Adipose tissue (tissue), 3 donors: ENCODE measurements around the gene CDC42BPG. TPM values are rescaled to one million over a fixed set of nuclear protein-coding genes. Genes with fewer than 3 reads are reported as not detected.

ENCODE experiments used
- H3K27ac ChIP-seq: one replicate; pipeline ENCODE4 v1.5.1; 2013; ENCODE audit warnings: low read depth, low read length
- WGBS, 3 donors: extraction: QIAGEN DNeasy Blood & Tissue Kit; methylation state at CpG; one replicate each; pipeline ENCODE4 v1.1.7; 2013; 5-methylcytosine and 5-hydroxymethylcytosine counted together
- polyA plus RNA-seq, 3 donors: library from polyadenylated mRNA; stranded (reverse); fragments of 200-250 nt; gene quantifications; one replicate each; pipeline ENCODE4 v1.2.3, GENCODE V29; 2013
- donor health status: healthy with polysubstance abuse.
- donor health status: Bipolar disorder and iron deficiency.
- donor health status: healthy.

CDC42BPG gene
- 1 to 10 TPM in 2 of 3 donors, under 1 TPM in 1; 0.90 to 9.7 (median 1.4) TPM for polyA plus RNA-seq

GRCh38 chr11:64844330-64845128, at the start of gene CDC42BPG:
Gene CDC42BPG, minus strand, starts transcription at chr11:64844653. Its CDS starts 84 bp downstream, at chr11:64844569.
- WGBS, 3 donors, result 1 to 2% (median 2%) methylated on average over 54 to 96 of the region's 96 CpGs
- no peak within 1 kb of the TSS for H3K27ac ChIP-seq

- 39 to 70% (median 65%) methylated on average over 23 to 25 of the region's 25 CpGs for WGBS, 3 donors
- H3K27ac ChIP-seq, result no peak overlapping the region
Observed at GRCh38 chr11:64893194-64894069, 49.0 kb upstream of the CDC42BPG start.

- WGBS, 3 donors, result 31 to 87% (median 73%) methylated on average over 10 of the region's 10 CpGs
- no peak overlapping the region for H3K27ac ChIP-seq
Observed at GRCh38 chr11:64892838-64893193, 48.4 kb upstream of the CDC42BPG start.

DNA sequence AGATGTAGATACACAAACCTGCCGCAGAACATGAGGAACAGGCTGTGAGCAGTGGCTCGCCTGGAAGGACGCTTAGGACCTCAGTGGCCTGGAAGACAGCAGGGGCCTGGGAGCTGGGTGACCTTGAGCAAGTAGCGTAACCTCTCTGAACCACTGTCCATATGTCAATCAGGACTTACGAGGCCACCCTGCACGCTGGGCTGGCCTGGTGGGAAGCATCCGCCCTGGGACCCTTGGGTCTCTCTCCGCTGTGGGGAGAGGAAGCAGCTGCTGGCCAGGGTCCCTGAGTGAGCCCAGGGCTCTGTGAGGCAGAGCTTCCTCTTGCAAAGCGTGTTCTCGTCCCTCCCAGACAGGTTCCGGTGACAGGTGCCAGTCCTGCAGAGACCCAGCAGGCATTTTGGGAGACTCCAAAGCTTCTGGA, 48.0 kb upstream of the CDC42BPG start:
- 33 to 65% (median 42%) methylated on average over 11 of the region's 11 CpGs for WGBS, 3 donors
- H3K27ac ChIP-seq, result no peak overlapping the region

DNA sequence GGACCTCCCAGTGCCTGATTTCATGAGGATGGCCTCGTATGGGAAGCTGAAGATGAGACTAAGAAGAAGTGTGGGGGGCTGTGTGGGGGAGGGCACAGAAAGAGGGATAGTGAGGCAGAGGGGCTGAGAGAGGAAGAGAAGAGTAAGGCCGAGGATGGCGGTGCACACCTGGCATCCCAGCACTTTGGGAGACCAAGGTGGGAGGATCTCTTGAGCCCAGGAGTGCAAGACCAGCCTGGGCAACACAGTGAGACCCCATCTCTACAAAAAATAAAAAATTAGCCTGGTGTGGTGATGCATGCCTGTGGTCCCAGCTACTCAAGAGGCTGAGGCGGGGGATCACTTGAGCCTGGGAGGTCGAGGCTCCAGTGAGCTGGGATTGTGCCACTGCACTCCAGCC, 47.4 kb upstream of the CDC42BPG start:
- H3K27ac ChIP-seq, result no peak overlapping the region
- 65 to 83% (median 81%) methylated on average over 5 of the region's 5 CpGs for WGBS, 3 donors

DNA sequence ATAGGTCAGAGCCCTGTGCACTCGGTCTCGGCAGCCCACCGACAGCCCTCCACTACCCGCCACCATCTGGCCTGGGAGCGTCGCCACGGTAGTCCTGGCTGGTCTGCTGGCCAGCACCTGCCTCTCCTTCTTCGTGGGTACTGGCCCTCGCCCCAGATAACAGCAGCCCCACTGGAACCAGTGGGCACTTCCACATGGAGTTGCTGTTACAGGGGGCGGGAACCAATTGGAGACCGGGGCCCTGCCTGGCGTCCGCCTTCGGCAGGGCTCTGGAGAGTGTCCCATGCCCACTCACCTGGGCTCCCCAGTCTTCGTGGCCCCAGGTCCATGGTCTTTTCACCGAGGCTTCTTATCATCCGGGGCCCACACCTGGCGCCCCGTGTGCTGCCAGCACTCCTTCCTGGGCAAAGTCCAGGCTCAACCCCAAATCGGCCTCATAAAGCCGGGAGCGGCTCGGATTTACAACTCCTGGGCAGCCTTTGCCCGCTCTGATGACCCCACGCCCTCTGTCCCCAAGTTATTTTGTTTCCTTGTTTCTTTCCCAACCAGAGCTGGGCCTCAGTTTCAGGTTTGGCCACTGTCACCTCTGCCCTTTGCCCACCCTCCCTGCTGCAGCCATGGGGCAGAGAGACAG, 46.9 kb upstream of the CDC42BPG start:
- 47 to 93% (median 83%) methylated on average over 24 to 25 of the region's 25 CpGs for WGBS, 3 donors
- no peak overlapping the region for H3K27ac ChIP-seq

GRCh38 chr11:64890522-64890939, 46.1 kb upstream of the CDC42BPG start:
- 86 to 92% (median 88%) methylated on average over 7 of the region's 7 CpGs for WGBS, 3 donors
- no peak overlapping the region for H3K27ac ChIP-seq

GRCh38 chr11:64888729-64889511, 44.5 kb upstream of the CDC42BPG start:
- no peak overlapping the region for H3K27ac ChIP-seq
- WGBS, 3 donors, result 57 to 64% (median 59%) methylated on average over 9 of the region's 9 CpGs

GRCh38 chr11:64888406-64888728, 43.9 kb upstream of the CDC42BPG start:
- no peak overlapping the region for H3K27ac ChIP-seq
- WGBS, 3 donors, result 56 to 73% (median 61%) methylated on average over 8 of the region's 8 CpGs

GRCh38 chr11:64887757-64888405, 43.4 kb upstream of the CDC42BPG start:
- WGBS, 3 donors, result 11 to 16% (median 15%) methylated on average over 26 to 34 of the region's 34 CpGs
- H3K27ac ChIP-seq, result no peak overlapping the region

GRCh38 chr11:64887234-64887756, 42.8 kb upstream of the CDC42BPG start:
- no peak overlapping the region for H3K27ac ChIP-seq
- WGBS, 3 donors, result 79 to 85% (median 81%) methylated on average over 8 of the region's 8 CpGs

DNA sequence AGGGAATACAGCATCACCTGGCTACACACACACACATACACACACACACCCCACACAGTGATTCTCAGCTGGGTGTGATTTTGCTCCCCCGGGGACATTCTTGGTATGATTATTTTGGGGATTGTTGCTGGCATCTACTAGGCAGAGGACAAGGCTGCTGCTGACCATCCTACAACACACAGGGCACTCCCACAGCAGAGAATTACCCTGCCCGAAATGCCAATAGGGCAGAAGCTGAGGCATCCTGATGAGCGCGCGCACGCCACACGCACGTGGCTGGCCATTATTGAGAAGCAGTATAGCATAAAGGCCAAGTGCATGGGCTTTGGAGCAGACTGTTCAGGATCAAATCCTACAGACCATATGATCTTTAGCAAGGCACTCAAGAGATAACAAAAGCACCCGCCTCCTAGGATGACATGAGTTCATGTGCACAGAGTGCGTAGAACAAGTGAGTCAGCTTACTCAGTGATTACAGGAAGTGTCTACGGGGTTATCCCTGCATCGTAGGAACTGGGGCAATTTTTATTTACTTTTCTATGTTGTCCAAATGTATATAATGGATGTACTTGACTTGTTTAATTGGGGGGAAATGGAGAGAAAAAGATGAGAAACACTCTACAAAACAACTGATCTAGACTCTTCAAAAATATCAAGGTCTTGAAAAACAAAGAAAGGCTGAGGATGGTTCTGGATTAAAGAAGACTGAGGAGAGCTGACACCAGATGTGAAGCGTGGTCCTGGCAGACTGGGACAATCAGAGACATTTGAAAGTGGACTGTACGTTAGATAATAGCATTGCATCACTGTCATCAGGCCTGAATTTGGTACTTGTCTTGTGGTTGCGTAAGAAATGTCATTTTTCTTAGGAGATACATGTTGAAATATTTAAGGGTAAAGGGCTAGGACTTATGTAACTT, 41.2 kb upstream of the CDC42BPG start:
- 66 to 85% (median 70%) methylated on average over 15 of the region's 15 CpGs for WGBS, 3 donors
- H3K27ac ChIP-seq, result no peak overlapping the region

GRCh38 chr11:64884019-64884418, 39.6 kb upstream of the CDC42BPG start:
- 91 to 95% (median 94%) methylated on average over 8 of the region's 8 CpGs for whole genome bisulfite sequencing, 3 donors
- no peak overlapping the region for H3K27ac ChIP-seq

DNA sequence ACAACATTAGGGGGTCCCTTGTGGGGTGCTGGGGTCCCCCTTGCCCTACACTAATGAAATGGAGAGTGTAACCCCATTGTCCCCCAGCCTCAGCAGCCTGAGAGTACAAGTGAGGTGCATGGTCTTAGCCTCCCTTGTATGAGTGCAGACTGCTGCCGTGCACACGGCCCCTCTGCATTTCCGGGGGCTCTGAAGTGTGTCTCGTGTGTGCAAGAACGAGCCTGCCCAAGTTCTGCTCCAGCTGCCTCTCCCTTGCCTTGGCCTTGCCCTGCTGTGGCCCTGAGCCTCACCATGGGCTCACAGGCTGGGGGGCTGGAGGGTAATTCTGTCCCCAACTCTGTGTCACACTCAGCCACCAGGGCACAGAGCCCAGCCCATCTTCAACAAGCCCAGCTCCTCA, 39.1 kb upstream of the CDC42BPG start:
- WGBS, 3 donors, result 81 to 94% (median 85%) methylated on average over 5 of the region's 5 CpGs
- no peak overlapping the region for H3K27ac ChIP-seq

- 62 to 69% (median 68%) methylated on average over 5 of the region's 5 CpGs for whole genome bisulfite sequencing, 3 donors
- no peak overlapping the region for H3K27ac ChIP-seq
Observed at GRCh38 chr11:64882243-64882642, 37.8 kb upstream of the CDC42BPG start.

GRCh38 chr11:64881476-64881875, 37.0 kb upstream of the CDC42BPG start:
- 72 to 82% (median 78%) methylated on average over 8 of the region's 8 CpGs for WGBS, 3 donors
- H3K27ac ChIP-seq, result no peak overlapping the region
